A673 (cell line): Measurements from ENCODE around the gene SLCO3A1. TPM values are rescaled to one million over a fixed set of nuclear protein-coding genes. Genes with fewer than 3 reads are reported as not detected.
A peak's percentile ranks its signal among the peaks of the same experiment; 100 is the strongest.

Experiments used
- BruUV-seq: library from RNA; stranded (reverse); fragments of 400-500 nt; replicated peaks from 2 replicates; lab custom pipeline; 2021; lab: Mats Ljungman, UMichigan
- CTCF ChIA-PET: fragments of 300-600 bp; sonication (Branson Sonifier 250); formaldehyde crosslinking; loops from one replicate; lab custom pipeline; 2022; ENCODE audit warnings: antibody characterized with exemption; lab: Charles Lee
- POLR2A ChIA-PET: fragments of 300-600 bp; sonication (Branson Sonifier 250); formaldehyde crosslinking; loops from one replicate; lab custom pipeline; 2022; ENCODE audit warnings: antibody characterized with exemption; ENCODE audit not compliant: low non-redundant PET; lab: Charles Lee
- DNase-seq: peaks from one replicate; pipeline ENCODE4 v3.0.0-alpha.2; 2015; ENCODE audit warnings: low spot score
- H3K27ac ChIP-seq: fragments of 200-600 bp; sonication (generic); 2 replicates; pipeline ENCODE4 v1.5.1; 2016; ENCODE audit warnings: mixed run types, low read depth, mild to moderate bottlenecking, mixed read lengths, antibody characterized with exemption, low read length; ENCODE audit not compliant: poor library complexity, severe bottlenecking
- H3K27me3 ChIP-seq: fragments of 200-600 bp; sonication (generic); replicated peaks from 2 replicates; pipeline ENCODE4 v1.6.1; 2017; ENCODE audit warnings: mixed run types, low read depth, mild to moderate bottlenecking, mixed read lengths, antibody characterized with exemption, low read length; ENCODE audit not compliant: insufficient read depth, poor library complexity
- H3K36me3 ChIP-seq: fragments of 200-600 bp; sonication (generic); 2 replicates; pipeline ENCODE4 v1.6.1; 2016; ENCODE audit warnings: mixed run types, mild to moderate bottlenecking, mixed read lengths, antibody characterized with exemption, low read length; ENCODE audit not compliant: insufficient read depth, poor library complexity, severe bottlenecking
- H3K4me1 ChIP-seq: fragments of 200-600 bp; sonication (generic); 2 replicates; pipeline ENCODE4 v1.6.1; 2017; ENCODE audit warnings: mixed run types, mild to moderate bottlenecking, mixed read lengths, antibody characterized with exemption, low read length; ENCODE audit not compliant: insufficient read depth, poor library complexity, severe bottlenecking
- H3K4me3 ChIP-seq: fragments of 200-600 bp; sonication (generic); 2 replicates; pipeline ENCODE4 v1.5.1; 2016; ENCODE audit warnings: low read depth, mixed run types, mild to moderate bottlenecking, mixed read lengths, low read length; ENCODE audit not compliant: poor library complexity, severe bottlenecking
- H3K9me3 ChIP-seq: fragments of 200-600 bp; sonication (generic); 2 replicates; pipeline ENCODE4 v1.6.1; 2016; ENCODE audit warnings: mixed run types, low read depth, mild to moderate bottlenecking, mixed read lengths, antibody characterized with exemption, low read length; ENCODE audit not compliant: poor library complexity, severe bottlenecking
- CTCF ChIP-seq: fragments of 300-800, 200-600 bp; sonication (generic); conservative IDR thresholded peaks from 2 replicates; pipeline ENCODE4 v1.5.1; 2017; ENCODE audit warnings: low read depth, mild to moderate bottlenecking, antibody characterized with exemption, low read length, moderate library complexity, mixed read lengths
- EZH2 ChIP-seq: fragments of 200-600 bp; sonication (generic); IDR thresholded peaks from 2 replicates; pipeline ENCODE4 v1.6.1; 2017; ENCODE audit warnings: borderline replicate concordance, low read depth, mild to moderate bottlenecking, mixed read lengths, antibody characterized with exemption, low read length; ENCODE audit not compliant: poor library complexity, severe bottlenecking
- intact Hi-C: fragments of 100-400 bp; cut with micrococcal nuclease; formaldehyde crosslinking; loops from one replicate; pipeline ENCODE4 v1.10.0; 2022; ENCODE audit not compliant: unreplicated experiment
- total RNA-seq: library from RNA; stranded (reverse); gene quantifications from 2 replicates; pipeline ENCODE4 v1.2.3, GENCODE V29; 2021

Gene SLCO3A1
- total RNA-seq, 1 experiment from 2014 or later = 16.6 TPM

- ChIA-PET POLR2A (no interaction called here), CTCF (no interaction called here)
- intact Hi-C loops = no loop called here
- H3K27me3 ChIP-seq = no peaks in the 10 kb centered on the region
- TF ChIP-seq EZH2 = no peak
- TF ChIP-seq CTCF = no peak
- no peaks in the 10 kb centered on the region for H3K9me3 ChIP-seq
- H3K4me3 ChIP-seq = no peak overlapping the region
- no peak overlapping the region for H3K27ac ChIP-seq
- no peaks in the 10 kb centered on the region for H3K36me3 ChIP-seq
- DNase-seq = no peak
- no TSS peak for BruUV-seq
- H3K4me1 ChIP-seq = peaks cover 12% of the 10 kb centered on the region
Observed at GRCh38 chr15:92143765-92144164, 290.3 kb downstream of the SLCO3A1 start.

- Histone ChIP-seq H3K27ac (no peak overlapping the region), H3K4me1 (peaks cover 12% of the 10 kb centered on the region), H3K4me3 (no peak overlapping the region), H3K27me3 (no peaks in the 10 kb centered on the region), H3K9me3 (no peaks in the 10 kb centered on the region), H3K36me3 (no peaks in the 10 kb centered on the region)
- ChIA-PET POLR2A (interaction anchor here (0.7 kb wide), 1 partner anchor 125 kb away, joined by 4 read pairs; no protein-coding TSS in a partner anchor), CTCF (no interaction called here)
- intact Hi-C loops = no loop called here
- BruUV-seq = no TSS peak
- DNase-seq = peak; percentile 24
- TF ChIP-seq EZH2 (no peak), CTCF (no peak)
Observed at GRCh38 chr15:92146511-92147150, 293.1 kb downstream of the SLCO3A1 start.

- no peaks in the 10 kb centered on the region for H3K9me3 ChIP-seq
- intact Hi-C loops = no loop called here
- BruUV-seq = no TSS peak
- H3K36me3 ChIP-seq = no peaks in the 10 kb centered on the region
- peaks cover 12% of the 10 kb centered on the region for H3K4me1 ChIP-seq
- no peak overlapping the region for H3K27ac ChIP-seq
- TF ChIP-seq EZH2 = no peak
- TF ChIP-seq CTCF = no peak
- peak; percentile 15 for DNase-seq
- ChIA-PET POLR2A (no interaction called here), CTCF (no interaction called here)
- H3K4me3 ChIP-seq = no peak overlapping the region
- no peaks in the 10 kb centered on the region for H3K27me3 ChIP-seq
Observed at GRCh38 chr15:92149029-92149428, 295.5 kb downstream of the SLCO3A1 start.
